Activated CD8-positive, alpha-beta memory T cell treated with anti-CD3 and anti-CD28 coated beads, Interleukin-2, amount 50 U/mL, for 24 hours (primary cell): ENCODE data around the gene UCN3.
"Not testable (repeated sequence)": the region's sequence is repeated elsewhere in the genome, so short reads cannot be mapped to it uniquely, and the experiment has no call there.

ENCODE experiments used
- DNase-seq: peaks from one replicate; pipeline ENCODE4 v3.0.0-alpha.2; 2020; ENCODE audit errors: extremely low read depth

The UCN3 gene

DNA sequence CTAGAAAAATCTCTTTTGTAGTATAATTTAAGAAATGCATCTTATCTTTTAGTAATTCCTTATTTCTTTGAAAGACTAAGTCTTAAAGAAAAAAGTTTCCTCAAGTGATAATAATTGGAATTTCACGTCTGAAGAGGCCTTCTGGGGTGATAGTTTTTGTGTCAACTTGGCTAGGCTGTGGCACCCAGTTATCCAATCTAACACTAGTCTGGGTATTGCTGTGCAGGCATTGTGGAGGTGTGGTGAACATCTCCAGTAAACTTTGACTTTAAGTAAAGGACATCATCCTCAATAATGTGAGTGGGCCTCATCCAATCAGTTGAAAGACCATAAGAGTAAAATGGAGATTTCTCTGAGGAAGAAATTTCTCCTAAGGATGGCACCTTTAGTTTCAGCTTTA, 42.2 kb downstream of the UCN3 start:
- DNase-seq = no peak

DNA sequence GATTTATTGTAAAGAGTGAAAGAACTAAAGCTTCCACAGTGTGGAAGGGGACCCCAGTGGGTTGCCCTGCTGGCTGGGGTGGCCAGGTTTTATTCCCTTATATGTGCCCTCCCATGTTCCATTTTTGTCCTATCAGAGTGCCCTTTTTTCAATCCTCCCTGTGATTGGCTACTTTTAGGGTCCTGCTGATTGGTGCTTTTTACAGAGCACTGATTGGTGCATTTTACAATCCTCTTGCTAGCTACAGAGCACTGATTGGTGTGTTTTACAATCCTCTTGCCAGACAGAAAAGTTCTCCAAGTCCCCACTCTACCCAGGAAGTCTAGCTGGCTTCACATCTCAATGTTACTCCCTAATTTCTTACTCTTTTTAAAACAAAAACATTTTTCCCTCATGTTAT, 46.0 kb downstream of the UCN3 start:
- not testable (repeated sequence) for DNase-seq

DNA sequence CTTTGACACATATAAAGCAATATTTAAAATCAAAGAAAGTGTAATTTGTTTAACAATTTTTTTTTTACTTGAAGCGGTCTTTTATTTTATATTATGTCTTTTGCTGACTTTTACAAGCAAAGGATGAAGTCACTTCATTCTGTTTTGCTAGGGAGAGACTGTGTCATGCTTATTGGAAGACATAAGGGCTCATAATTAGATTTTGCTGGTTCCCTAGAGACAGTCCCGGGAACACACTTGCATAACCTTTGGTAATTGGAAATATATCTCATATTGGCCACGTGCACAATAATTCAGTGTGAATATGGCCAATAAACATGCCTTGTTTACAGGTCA, 47.1 kb downstream of the UCN3 start:
- DNase-seq = no peak

DNA sequence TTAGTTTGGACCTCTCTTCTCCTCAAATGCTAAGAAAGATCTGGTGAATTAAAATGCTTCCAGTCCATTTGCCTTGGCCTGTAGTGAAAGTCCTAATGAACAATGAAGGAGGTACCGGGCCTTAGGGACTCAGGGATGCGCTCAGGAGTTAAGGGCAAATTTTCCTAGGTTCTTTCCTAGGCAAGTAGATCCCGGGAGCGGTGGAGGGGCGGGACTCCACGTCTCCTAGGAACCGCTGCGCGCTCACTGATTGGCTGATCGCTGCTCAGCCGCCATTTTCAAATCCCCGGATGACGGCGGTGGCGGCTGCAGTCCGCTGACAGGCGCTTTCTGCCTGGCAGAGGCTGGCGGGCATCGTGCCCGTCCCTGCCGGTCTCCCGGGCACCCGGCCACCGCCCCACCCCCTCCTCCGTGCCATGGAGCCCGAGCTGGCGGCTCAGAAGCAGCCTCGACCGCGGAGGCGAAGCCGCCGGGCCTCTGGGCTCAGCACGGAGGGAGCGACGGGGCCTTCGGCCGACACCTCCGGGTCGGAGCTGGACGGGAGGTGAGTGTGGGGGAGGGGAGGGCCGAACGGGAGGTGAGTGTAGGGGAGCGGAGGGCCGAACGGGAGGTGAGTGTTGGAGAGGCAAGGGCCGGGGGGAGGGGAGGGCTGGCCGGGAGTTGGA, 47.6 kb downstream of the UCN3 start, which contains the start of gene NET1:
TSS of gene NET1 (plus strand) at position 281 of the 665 bp plus-strand sequence. CDS start at position 417, 136 bp downstream.
- DNase-seq = peak; percentile 29

DNA sequence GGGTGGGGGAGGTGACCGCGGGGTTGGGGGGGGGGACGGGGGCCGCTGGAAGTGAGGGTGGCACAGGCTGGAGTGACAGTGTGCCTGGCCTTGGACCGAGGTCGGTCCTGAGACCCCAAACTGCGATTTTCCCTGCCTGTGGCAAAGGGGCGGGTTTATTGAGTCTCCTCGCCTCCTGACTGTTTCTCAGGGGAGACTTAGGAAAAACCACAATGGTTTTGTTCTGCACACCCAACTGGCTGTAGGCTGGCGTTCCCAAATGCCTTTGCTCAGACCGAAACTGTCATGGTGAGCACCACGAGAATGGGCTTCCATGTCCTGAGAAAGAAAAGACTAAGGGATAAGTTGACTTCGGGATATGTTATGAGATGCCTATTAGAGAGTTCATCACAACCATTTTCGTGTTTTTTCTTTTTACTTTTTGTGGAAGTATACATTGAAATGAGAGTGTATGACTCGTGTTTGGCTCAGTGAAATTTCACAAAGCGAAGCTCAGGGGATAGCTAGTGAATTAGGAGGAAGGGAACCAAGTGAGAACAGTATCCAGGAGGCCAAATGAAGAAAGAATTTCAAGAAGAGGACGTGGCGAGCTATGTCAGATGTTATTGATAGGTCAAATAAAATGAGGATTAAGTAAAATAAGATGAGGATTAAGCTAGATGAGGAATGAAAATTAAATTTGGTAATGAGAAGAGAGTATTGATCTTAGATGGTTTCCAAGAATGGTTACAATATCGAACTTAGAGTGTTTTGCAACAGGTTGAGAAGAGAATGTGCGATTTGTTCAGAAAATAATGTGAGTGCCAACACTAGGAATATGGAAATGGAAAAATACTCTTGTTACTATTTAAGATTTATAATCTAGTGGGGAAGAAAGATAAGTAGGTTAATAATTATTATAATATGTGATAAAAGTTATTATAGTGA, 48.5 kb downstream of the UCN3 start:
- DNase-seq = no peak

DNA sequence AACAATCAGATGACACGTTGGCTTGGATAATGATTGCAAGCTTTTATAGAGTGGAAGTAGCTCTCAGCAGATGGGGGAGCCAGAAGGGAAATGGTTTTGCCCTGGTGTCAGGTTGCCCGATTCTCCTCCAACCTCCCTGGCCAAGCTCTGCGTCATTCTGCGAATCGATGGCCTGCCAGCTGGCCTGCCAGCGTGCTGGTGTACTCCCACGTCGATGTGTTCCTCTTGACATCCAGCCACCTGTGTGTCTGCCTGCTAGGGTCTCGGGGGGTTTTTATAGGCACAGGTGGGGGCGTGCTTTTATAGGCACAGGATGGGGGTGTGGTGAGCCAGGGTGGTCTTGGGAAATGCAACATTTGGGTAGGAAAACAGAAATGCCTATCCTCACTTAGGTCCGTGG, 52.2 kb downstream of the UCN3 start:
- no peak for DNase-seq

DNA sequence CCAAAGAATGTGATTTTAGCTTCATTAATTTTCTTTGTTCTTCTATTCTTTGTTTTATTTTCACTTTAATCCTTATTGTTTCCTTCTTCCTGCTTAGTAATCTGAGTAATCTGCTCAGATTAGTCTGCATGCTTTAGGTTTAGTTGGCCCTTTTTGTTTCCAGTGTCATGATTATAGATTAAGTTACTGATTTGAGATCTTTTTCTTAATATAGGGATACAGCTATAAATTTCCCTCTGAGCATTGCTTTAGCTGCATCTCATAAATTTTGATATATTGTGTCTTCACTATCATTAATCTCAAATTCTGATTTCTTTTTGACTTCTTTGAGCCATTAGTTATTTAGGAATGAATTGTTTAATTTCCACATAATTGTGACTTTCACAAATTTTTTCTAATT, 53.8 kb downstream of the UCN3 start:
- no peak for DNase-seq

DNA sequence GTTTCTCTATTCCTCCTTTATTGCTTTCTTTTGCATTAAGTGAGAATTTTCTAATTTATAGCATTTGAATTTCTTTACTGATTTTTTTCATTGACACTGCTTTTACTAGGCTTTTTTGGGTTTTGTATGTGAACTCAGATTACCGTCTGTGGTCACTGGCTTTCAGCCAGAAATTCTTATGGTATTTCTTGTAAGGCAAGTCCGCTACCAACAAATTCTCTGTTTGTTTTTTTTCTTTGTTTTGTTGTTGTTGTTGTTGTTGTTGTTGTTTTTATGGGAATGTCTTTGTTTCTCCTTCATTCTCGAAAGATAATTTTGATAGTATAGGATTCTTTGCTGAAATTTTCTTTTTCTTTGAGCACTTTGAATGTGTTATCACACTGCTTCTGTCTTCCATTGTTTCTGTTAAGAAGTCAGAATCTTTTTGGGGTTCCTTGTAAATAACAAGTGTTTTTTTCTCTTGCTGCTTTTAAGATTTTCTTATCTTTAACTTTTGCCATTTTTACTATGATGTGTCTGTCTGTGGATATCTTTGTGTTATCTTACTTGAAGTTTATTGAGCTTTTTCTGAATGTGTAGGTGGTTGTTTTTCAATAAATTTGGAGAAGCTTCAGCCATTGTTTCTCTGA, 54.8 kb downstream of the UCN3 start:
- DNase-seq = no peak

DNA sequence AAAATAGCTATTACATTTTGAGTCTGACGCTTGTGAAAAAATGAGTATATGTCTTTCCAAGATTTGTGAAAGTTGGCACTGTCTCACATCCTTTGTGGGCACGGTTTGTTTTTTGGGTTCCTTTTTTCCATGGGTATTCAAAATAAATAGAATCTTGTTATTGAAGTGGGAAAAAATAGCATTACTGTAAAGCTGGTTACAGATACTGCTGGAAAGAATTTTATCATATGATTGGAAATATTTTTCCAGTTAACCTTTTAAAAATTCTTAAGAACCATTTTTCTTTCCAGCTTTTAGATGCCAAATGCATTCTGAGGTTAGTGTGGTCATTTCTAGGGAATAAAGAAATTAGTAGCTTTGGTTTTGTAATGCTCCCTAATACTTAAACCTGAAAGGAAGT, 59.0 kb downstream of the UCN3 start:
- DNase-seq = no peak
